H54 (cell line): Measurements from ENCODE around the gene DENND4A.
"Not testable (repeated sequence)": the region's sequence is repeated elsewhere in the genome, so short reads cannot be mapped to it uniquely, and the experiment has no call there.

Source experiments
- DNase-seq: peaks from one replicate; pipeline ENCODE4 v3.0.0; 2011; ENCODE audit warnings: low spot score, mixed read lengths; ENCODE audit not compliant: insufficient read length
- FAIRE-seq: peaks from 3 replicates; lab custom pipeline; 2011; peaks lifted over from hg19 to GRCh38; lab: Jason Lieb, UNC
- POLR2A ChIP-seq: IDR thresholded peaks from 2 replicates; pipeline ENCODE4 v1.6.1; 2011; ENCODE audit warnings: low read depth, mild to moderate bottlenecking, low read length

DENND4A gene

DNA sequence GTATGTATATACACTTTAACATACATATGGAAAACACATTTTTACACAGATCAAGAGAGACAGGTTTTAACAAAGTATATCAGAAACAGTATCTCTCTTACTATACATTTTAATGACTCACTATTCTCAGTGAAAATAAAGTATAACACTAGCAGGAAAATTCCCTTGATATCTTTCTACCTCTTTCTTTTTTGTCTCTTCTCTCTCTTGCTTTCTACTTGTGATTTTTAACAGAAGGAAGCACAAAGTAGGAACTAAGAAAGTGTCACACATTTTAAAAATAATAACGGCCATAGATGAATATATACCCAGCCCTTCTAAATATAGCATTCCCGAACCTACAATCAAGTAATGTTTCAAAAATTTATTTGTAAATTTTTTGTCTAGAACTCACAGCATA lies 4.8 kb downstream of the DENND4A start:
- no peak for TF ChIP-seq POLR2A
- FAIRE-seq: no peak
- no peak for DNase-seq

DNA sequence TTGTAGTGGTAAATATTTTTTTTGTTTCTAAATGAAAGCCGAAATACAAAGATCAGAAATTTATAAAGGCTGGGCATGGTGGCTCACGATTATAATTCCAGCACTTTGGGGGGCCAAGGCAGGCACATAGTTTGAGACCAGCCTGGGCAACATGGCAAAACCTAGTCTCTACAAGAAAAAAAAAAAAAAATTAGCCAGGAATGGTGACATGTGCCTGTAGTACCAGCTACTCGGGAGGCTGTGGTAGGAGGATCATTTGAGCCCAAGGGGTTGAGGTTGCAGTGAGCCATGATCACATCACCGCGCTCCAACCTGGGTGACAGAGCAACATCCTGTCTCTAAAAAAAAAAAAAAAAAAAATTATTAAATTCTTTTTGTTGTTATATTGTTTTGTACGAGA lies 6.9 kb downstream of the DENND4A start:
- DNase-seq: no peak
- FAIRE-seq: no peak
- TF ChIP-seq POLR2A: no peak

- DNase-seq (no peak), FAIRE-seq (no peak)
- TF ChIP-seq POLR2A: no peak
Measured at GRCh38 chr15:65783872-65784271, 8.2 kb downstream of the DENND4A start.

DNA sequence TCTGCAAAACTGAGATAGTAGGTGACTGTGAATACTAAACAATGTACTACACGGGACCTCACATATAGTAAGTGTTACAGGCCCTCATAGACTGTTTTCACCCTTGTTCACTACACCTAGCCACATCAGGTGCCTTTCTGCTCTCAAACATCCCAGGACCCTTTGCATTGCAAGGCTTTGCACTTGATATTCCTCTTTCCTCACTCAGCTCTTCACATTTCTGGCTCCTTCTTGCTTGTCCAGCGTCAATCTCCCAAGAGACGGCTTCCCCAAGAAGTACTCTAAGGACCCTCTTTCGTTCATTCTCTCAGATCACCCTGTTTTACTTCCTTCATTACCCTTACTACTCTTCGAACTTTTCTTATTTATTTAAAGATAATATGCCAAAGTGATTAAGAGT lies 10.0 kb downstream of the DENND4A start:
- TF ChIP-seq POLR2A: no peak
- FAIRE-seq: no peak
- DNase-seq: no peak

DNA sequence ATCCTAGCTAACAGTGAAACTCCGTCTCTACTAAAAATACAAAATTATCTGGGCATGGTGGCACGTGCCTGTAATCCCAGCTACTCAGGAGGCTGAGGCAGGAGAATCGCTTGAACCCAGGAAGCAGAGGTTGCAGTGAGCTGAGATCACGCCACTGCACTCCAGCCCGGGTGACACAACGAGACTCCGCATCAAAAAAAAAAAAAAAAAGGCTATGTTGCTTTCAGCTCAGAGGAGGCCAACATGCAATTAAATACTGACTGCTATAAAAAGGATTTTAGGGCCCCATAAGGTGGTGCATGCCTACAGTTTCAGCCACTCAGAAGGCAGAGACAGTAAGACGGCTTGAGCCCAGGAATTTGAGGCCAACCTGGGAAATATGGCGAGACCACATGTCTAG lies 13.4 kb downstream of the DENND4A start:
- FAIRE-seq, DNase-seq: not testable (repeated sequence)

- no peak for FAIRE-seq
Measured at GRCh38 chr15:65778269-65778668, 13.8 kb downstream of the DENND4A start.

DNA sequence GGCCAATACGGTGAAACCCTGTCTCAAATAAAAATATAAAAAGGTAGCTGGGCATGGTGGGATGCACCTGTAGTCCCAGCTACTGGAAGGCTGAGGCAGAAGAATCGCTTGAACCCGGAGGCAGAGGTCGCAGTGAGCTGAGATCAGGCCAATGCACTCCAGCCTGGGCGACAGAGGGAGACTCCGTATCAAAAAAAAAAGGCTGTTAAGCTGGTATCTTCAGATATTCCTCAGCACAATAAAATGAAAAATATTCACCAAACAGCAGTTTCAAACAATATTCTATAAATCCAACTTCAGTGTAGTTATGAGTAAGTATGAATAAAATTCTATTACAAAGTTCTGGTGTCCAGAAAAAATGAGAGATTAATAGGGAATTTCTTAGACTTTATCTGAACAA lies 14.2 kb downstream of the DENND4A start:
- no peak for TF ChIP-seq POLR2A
- FAIRE-seq (no peak), DNase-seq (no peak)

More at GRCh38 chr15:65778269-65778668, 13.8 kb downstream of the DENND4A start:
- DNase-seq: no peak
- TF ChIP-seq POLR2A: no peak

- no peak for FAIRE-seq
- DNase-seq: no peak
- no peak for TF ChIP-seq POLR2A
Measured at GRCh38 chr15:65777053-65777452, 15.0 kb downstream of the DENND4A start.

GRCh38 chr15:65773386-65774111 lies 18.5 kb downstream of the DENND4A start:
- FAIRE-seq (no peak), DNase-seq (no peak)
- no peak for TF ChIP-seq POLR2A

GRCh38 chr15:65772930-65773329 lies 19.2 kb downstream of the DENND4A start:
- no peak for TF ChIP-seq POLR2A
- DNase-seq: no peak
- FAIRE-seq: no peak

DNA sequence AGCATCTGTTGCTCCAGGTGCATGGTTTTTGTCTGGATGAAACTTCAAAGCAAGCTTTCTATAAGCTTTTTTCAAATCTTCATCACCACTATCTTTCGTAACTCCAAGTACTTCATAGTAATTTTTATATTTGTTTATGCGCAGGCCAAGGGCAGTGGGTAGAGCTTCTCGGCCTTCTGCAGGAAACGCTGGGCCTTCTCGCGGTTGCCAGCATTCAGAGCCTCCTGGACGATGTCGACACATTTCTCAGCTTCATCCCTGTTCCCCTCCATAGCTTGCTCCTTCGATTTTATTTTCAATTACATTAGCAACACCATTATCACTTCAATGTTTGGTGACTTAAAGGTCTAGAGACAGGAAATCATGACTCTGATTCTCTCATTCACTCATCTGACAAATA lies 20.2 kb downstream of the DENND4A start:
- FAIRE-seq: no peak
- no peak for DNase-seq
- no peak for TF ChIP-seq POLR2A

- FAIRE-seq: no peak
- DNase-seq: no peak
- no peak for TF ChIP-seq POLR2A
Measured at GRCh38 chr15:65769482-65769881, 22.6 kb downstream of the DENND4A start.

GRCh38 chr15:65767895-65768294 lies 24.2 kb downstream of the DENND4A start:
- no peak for TF ChIP-seq POLR2A
- FAIRE-seq: no peak
- DNase-seq: no peak

DNA sequence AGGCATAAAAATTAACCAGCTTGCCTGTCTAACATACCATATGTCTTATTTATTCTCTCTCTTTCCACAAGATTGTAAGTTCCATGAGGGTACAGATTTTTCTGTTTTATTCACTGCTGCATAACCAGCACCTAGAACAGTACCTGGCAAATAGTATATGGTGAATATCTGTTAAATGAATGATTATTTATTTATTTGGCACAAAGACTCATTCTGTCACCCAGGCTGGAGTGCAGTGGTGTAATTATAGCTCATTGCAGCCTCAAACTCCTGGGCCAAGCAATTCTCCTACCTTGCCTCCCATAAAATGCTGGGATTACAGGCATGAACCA lies 24.9 kb downstream of the DENND4A start:
- FAIRE-seq: no peak
- TF ChIP-seq POLR2A: no peak
- no peak for DNase-seq

- FAIRE-seq (no peak), DNase-seq (no peak)
- TF ChIP-seq POLR2A: no peak
Measured at GRCh38 chr15:65766422-65767263, 25.4 kb downstream of the DENND4A start.
